Ecto neural progenitor cell (in vitro differentiated cells): ENCODE measurements around the gene S1PR5.

Experiments
- DNase-seq: peaks from one replicate; pipeline ENCODE4 v3.0.0-alpha.2; 2018; ENCODE audit warnings: low spot score

S1PR5 gene

DNA sequence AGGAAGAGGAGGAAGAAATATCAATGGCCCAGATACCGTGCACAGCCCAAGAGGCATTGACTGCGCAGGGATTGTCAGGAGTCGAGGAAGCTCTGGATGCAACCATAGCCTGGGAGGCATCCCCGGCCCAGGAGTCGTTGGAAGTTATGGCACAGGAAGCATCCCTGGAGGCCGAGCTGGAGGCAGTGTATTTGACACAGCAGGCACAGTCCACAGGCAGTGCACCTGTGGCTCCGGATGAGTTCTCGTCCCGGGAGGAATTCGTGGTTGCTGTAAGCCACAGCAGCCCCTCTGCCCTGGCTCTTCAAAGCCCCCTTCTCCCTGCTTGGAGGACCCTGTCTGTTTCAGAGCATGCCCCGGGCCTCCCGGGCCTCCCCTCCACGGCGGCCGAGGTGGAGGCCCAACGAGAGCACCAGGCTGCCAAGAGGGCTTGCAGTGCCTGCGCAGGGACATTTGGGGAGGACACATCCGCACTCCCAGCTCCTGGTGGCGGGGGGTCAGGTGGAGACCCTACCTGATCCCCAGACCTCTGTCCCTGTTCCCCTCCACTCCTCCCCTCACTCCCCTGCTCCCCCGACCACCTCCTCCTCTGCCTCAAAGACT lies 50.0 kb downstream of the S1PR5 start:
- no peak for DNase-seq

DNA sequence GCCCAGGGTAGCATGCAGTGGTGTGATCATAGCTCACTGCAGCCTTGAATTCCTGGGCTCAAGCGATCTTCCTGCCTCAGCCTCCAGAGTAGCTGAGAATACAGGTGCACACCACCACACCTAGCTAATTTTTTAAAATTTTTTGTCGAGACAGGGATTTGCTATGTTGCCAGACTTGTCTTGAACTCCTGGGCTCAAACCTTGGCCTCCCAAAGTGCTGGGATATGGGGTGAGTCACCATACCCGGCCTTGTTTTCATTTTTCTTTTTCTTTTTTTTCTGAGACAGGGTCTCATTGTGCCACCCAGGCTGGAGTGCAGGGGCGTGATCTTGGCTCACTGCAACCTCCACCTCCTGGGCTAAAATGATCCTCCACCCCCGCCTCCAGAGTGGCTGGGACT lies 52.8 kb downstream of the S1PR5 start:
- no peak for DNase-seq
